ENCODE measurements around the gene HPS5. TPM values are rescaled to one million over a fixed set of nuclear protein-coding genes. Genes with fewer than 3 reads are reported as not detected.

Gene HPS5
- total and polyA plus RNA-seq, 2 of the 13 experiments (the other 11 are each of a cell fraction or from before 2014, with no cell fraction given): 6.6 to 25.5 TPM

DNA sequence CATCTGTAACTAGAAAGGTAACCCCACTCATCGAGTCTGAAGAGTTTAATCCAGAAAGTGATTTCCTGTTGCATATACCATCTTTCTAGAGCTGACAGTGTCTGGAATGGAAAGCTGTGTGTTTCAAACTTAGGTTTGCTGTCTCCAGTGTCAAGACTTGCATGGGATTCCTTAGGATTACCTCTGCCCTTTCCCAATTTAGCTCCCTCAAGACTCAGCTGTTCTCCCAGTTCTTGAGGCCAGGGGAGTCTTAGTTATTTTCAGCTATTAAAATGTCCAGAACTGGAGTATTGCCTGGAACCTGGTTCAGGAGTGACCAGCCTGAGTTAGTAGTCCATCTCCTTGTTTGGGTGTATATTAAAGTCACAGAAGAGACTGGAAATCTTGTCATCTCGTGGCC lies 47.5 kb upstream of the HPS5 start:
- Histone ChIP-seq H3K9ac (ENCODE audit: insufficient read depth, low read depth, low read length) (no peak overlapping the region), H4K20me1 (ENCODE audit: insufficient read depth, low read length) (no peaks in the 10 kb centered on the region), H3K79me2 (ENCODE audit: insufficient read depth, low read length) (no peaks in the 10 kb centered on the region), H3K36me3 (replicated peaks in 1 of 2; ENCODE audit: control insufficient read depth in 1 of 2, insufficient read depth in 2 of 2, low read length in 2 of 2) (peaks cover 6 to 18% of the 10 kb centered on the region in 2 experiments; a peak in 4 of 5 replicates), H3K27ac (ENCODE audit: extremely low read length, insufficient read depth, low read length) (no peak overlapping the region), H3K4me2 (ENCODE audit: low read depth, low read length) (no peak overlapping the region), H3K4me3 (replicated peaks in 1 of 3; ENCODE audit: insufficient read depth in 1 of 3, low read depth in 2 of 3, low read length in 3 of 3) (no peak overlapping the region), H3K27me3 (ENCODE audit: control insufficient read depth in 1 of 2, insufficient read depth in 2 of 2, low read length in 2 of 2) (no peaks in the 10 kb centered on the region), H3K9me3 (ENCODE audit: low read length) (no peaks in the 10 kb centered on the region), H2AFZ (ENCODE audit: low read length) (no peak overlapping the region), H3K4me1 (ENCODE audit: insufficient read depth, low read length) (peaks cover 12% of the 10 kb centered on the region; the same call in 1 of the 2 replicates)
- intact Hi-C loops (cut with micrococcal nuclease; ENCODE audit: unreplicated experiment): no loop called here
- no peak for DNase-seq (ENCODE audit: low spot score)
- ATAC-seq: no peak
- ChIA-PET CTCF (ENCODE audit: low intra/inter-chr PET ratio, low total read pairs) (no interaction called here), POLR2A (interaction anchor here (2.1 to 2.7 kb wide), 2 partner anchors 15 to 25 kb away, joined by 4 to 6 read pairs; partner anchors contain the start of gene LDHA)
- 82% methylated on average over 2 of the region's 2 CpGs for WGBS (ENCODE audit: low lambda C conversion rate)
- FAIRE-seq: no peak
- in situ Hi-C loops (cut with HindIII; ENCODE audit: extremely low pct_ligation_motif_present, low pct_unique_long_range_greater_than_20kb): no loop called here
- no peak for TF ChIP-seq SP5 (CRISPR knock-in tag; IDR thresholded peaks at IDR 0.05; ENCODE audit: borderline replicate concordance, low read depth)
- TF ChIP-seq NR3C1 (CRISPR knock-in tag; IDR thresholded peaks at IDR 0.05): no peak
- TF ChIP-seq NR2F2 (IDR thresholded peaks at IDR 0.05; ENCODE audit: borderline replicate concordance, low read depth): no peak
- TF ChIP-seq ZNF766 (CRISPR knock-in tag; IDR thresholded peaks at IDR 0.05; ENCODE audit: borderline replicate concordance): no peak
- TF ChIP-seq RXRB (CRISPR knock-in tag; IDR thresholded peaks at IDR 0.05; ENCODE audit: borderline replicate concordance): no peak
- TF ChIP-seq ATF7 (IDR thresholded peaks at IDR 0.05): no peak
- TF ChIP-seq ATF7 (CRISPR knock-in tag; IDR thresholded peaks at IDR 0.05): no peak
- TF ChIP-seq ZNF672 (CRISPR knock-in tag; IDR thresholded peaks at IDR 0.05): no peak
- no peak for TF ChIP-seq SOX13 (IDR thresholded peaks at IDR 0.05)
- no peak for TF ChIP-seq SOX13 (CRISPR knock-in tag; conservative IDR thresholded peaks at IDR 0.05 in 1 of 2, IDR thresholded peaks at IDR 0.05 in 1 of 2)
- no peak for TF ChIP-seq PLSCR1 (CRISPR knock-in tag; IDR thresholded peaks at IDR 0.05; ENCODE audit: borderline replicate concordance)
- no peak for TF ChIP-seq ZNF644 (CRISPR knock-in tag; IDR thresholded peaks at IDR 0.05; ENCODE audit: low read depth)
- no peak for TF ChIP-seq ZNF816 (CRISPR knock-in tag; IDR thresholded peaks at IDR 0.05; ENCODE audit: borderline replicate concordance)
- no TSS peak for BruUV-seq (replicated peaks)
